Activated CD4-positive, alpha-beta memory T cell treated with anti-CD3 and anti-CD28 coated beads, Interleukin-2, amount 10 ng/mL, durations not matched to agents 7 days and 5 days (primary cell): ENCODE results near the gene AFAP1. TPM values are rescaled to one million over a fixed set of nuclear protein-coding genes. Genes with fewer than 3 reads are reported as not detected.

Experiments used
- CTCF ChIA-PET: fragments of 350-600 bp; sonication (Branson Sonifier 250); formaldehyde crosslinking; loops from one replicate; lab custom pipeline; 2021; ENCODE audit warnings: antibody characterized with exemption, inconsistent platforms; lab: Charles Lee
- POLR2A ChIA-PET: fragments of 350-600 bp; sonication (Branson Sonifier 250); formaldehyde crosslinking; loops from one replicate; lab custom pipeline; 2021; ENCODE audit warnings: antibody characterized with exemption; lab: Charles Lee
- DNase-seq: peaks from one replicate; pipeline ENCODE4 v3.0.0-alpha.2; 2020
- H3K27ac Mint-ChIP-seq: one replicate; pipeline ENCODE4 v1.8.0; 2021; ENCODE audit warnings: mild to moderate bottlenecking, mixed read lengths
- H3K27me3 Mint-ChIP-seq: one replicate; pipeline ENCODE4 v1.8.0; 2021; ENCODE audit warnings: mixed read lengths
- H3K36me3 Mint-ChIP-seq: one replicate; pipeline ENCODE4 v1.8.0; 2021; ENCODE audit warnings: low read depth, mixed read lengths
- H3K4me1 Mint-ChIP-seq: one replicate; pipeline ENCODE4 v1.8.0; 2021; ENCODE audit warnings: mixed read lengths
- H3K4me3 Mint-ChIP-seq: one replicate; pipeline ENCODE4 v1.8.0; 2021; ENCODE audit warnings: mild to moderate bottlenecking, mixed read lengths
- H3K9me3 Mint-ChIP-seq: one replicate; pipeline ENCODE4 v1.8.0; 2021; ENCODE audit warnings: mixed read lengths
- total RNA-seq, 2 experiments: library from RNA; stranded (reverse); gene quantifications; one replicate each; pipeline ENCODE4 v1.2.3, GENCODE V29; 2021

Gene AFAP1
- total RNA-seq, 2 experiments from 2014 or later: 5.9 to 6.5 TPM

DNA sequence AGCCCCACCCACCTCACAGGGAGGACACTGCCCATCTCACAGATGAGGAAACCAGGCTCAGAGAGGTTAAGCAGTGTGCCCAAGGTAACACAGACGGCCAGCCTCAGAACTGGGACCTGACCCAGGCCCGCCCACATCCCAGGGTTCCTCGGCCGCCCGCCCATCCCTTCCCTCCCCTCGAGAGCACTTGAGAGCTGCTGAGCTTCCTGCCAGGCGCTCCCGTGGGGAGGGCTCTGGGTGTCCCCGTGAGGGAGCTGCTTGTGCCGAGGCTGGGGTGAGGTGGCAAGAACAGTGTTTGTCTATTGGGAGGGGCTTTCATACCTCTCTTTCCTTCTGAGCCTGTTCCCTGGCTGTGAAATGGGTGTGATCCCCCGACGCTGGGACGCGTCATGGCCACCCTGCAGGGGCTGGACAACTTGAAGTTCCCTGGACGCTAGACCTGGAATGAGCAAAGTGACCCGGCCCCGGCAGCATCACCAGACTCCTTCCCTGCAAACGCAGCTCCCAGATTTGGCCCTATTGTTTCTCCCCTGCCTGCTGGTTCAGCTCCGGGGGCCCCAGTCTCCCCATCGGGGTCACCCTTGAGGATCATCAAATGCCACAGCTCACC, 204.9 kb downstream of the AFAP1 start:
- H3K4me3 Mint-ChIP-seq: no peak overlapping the region
- H3K9me3 Mint-ChIP-seq: no peaks in the 10 kb centered on the region
- H3K36me3 Mint-ChIP-seq: no peaks in the 10 kb centered on the region
- DNase-seq: no peak
- ChIA-PET CTCF (no interaction called here), POLR2A (no interaction called here)
- H3K4me1 Mint-ChIP-seq: no peaks in the 10 kb centered on the region
- no peaks in the 10 kb centered on the region for H3K27me3 Mint-ChIP-seq
- H3K27ac Mint-ChIP-seq: no peak overlapping the region

GRCh38 chr4:7733801-7734650, 205.6 kb downstream of the AFAP1 start:
- H3K27ac Mint-ChIP-seq: no peak overlapping the region
- ChIA-PET CTCF (no interaction called here), POLR2A (no interaction called here)
- no peaks in the 10 kb centered on the region for H3K36me3 Mint-ChIP-seq
- H3K27me3 Mint-ChIP-seq: no peaks in the 10 kb centered on the region
- no peak overlapping the region for H3K4me3 Mint-ChIP-seq
- no peaks in the 10 kb centered on the region for H3K4me1 Mint-ChIP-seq
- DNase-seq: no peak
- no peaks in the 10 kb centered on the region for H3K9me3 Mint-ChIP-seq

GRCh38 chr4:7733201-7733600, 206.5 kb downstream of the AFAP1 start:
- CTCF ChIA-PET: no interaction called here
- no peak overlapping the region for H3K27ac Mint-ChIP-seq

GRCh38 chr4:7732263-7732662, 207.4 kb downstream of the AFAP1 start:
- CTCF ChIA-PET: no interaction called here
- DNase-seq: no peak
- no peaks in the 10 kb centered on the region for H3K27me3 Mint-ChIP-seq
- no peaks in the 10 kb centered on the region for H3K4me1 Mint-ChIP-seq
- no peak overlapping the region for H3K4me3 Mint-ChIP-seq
- no peak overlapping the region for H3K27ac Mint-ChIP-seq
- POLR2A ChIA-PET: no interaction called here
- no peaks in the 10 kb centered on the region for H3K9me3 Mint-ChIP-seq
- H3K36me3 Mint-ChIP-seq: no peaks in the 10 kb centered on the region

More at GRCh38 chr4:7733201-7733600, 206.5 kb downstream of the AFAP1 start:
- DNase-seq: no peak
- Mint-ChIP-seq H3K9me3 (no peaks in the 10 kb centered on the region), H3K27me3 (no peaks in the 10 kb centered on the region), H3K4me1 (no peaks in the 10 kb centered on the region), H3K36me3 (no peaks in the 10 kb centered on the region), H3K4me3 (no peak overlapping the region)
- POLR2A ChIA-PET: no interaction called here

- Mint-ChIP-seq H3K4me1 (no peaks in the 10 kb centered on the region), H3K27me3 (no peaks in the 10 kb centered on the region), H3K9me3 (no peaks in the 10 kb centered on the region), H3K4me3 (no peak overlapping the region), H3K27ac (no peak overlapping the region), H3K36me3 (no peaks in the 10 kb centered on the region)
- no peak for DNase-seq
- ChIA-PET POLR2A (no interaction called here), CTCF (no interaction called here)
Measured at GRCh38 chr4:7731437-7731836, 208.2 kb downstream of the AFAP1 start.

- no peaks in the 10 kb centered on the region for H3K27me3 Mint-ChIP-seq
- no peak overlapping the region for H3K27ac Mint-ChIP-seq
- ChIA-PET CTCF (no interaction called here), POLR2A (no interaction called here)
- no peaks in the 10 kb centered on the region for H3K4me1 Mint-ChIP-seq
- H3K36me3 Mint-ChIP-seq: no peaks in the 10 kb centered on the region
- no peak overlapping the region for H3K4me3 Mint-ChIP-seq
- DNase-seq: no peak
- H3K9me3 Mint-ChIP-seq: peaks cover 3% of the 10 kb centered on the region
Measured at GRCh38 chr4:7727749-7728148, 211.9 kb downstream of the AFAP1 start.

GRCh38 chr4:7726665-7727413, 212.8 kb downstream of the AFAP1 start:
- peaks cover 3% of the 10 kb centered on the region for H3K9me3 Mint-ChIP-seq
- no peaks in the 10 kb centered on the region for H3K36me3 Mint-ChIP-seq
- H3K27ac Mint-ChIP-seq: no peak overlapping the region
- no peak overlapping the region for H3K4me3 Mint-ChIP-seq
- no peaks in the 10 kb centered on the region for H3K27me3 Mint-ChIP-seq
- CTCF ChIA-PET: no interaction called here
- no peak for DNase-seq
- POLR2A ChIA-PET: no interaction called here
- H3K4me1 Mint-ChIP-seq: no peaks in the 10 kb centered on the region

DNA sequence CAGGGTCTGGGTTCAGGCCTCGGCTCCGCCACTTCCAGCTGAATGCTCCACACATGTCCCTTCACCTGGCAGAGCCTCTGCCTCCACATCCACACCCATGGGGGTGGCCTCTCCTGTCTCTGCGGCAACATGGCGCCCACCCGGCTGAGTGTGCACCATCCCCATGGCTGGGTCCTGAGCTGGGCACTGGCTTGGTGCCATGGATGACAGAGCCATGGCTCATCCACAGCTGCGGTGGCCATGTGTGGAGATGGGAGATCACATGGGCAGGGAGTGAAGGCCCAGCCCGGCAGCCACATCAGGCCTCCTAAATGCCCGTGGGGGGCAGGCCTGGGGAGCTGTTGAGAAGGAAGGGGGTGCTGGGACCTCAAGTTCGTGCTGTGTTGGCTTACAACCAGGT, 213.7 kb downstream of the AFAP1 start:
- no peak overlapping the region for H3K27ac Mint-ChIP-seq
- CTCF ChIA-PET: no interaction called here
- H3K27me3 Mint-ChIP-seq: no peaks in the 10 kb centered on the region
- POLR2A ChIA-PET: no interaction called here
- H3K9me3 Mint-ChIP-seq: peaks cover 3% of the 10 kb centered on the region
- H3K4me1 Mint-ChIP-seq: no peaks in the 10 kb centered on the region
- DNase-seq: no peak
- H3K4me3 Mint-ChIP-seq: no peak overlapping the region
- H3K36me3 Mint-ChIP-seq: no peaks in the 10 kb centered on the region

DNA sequence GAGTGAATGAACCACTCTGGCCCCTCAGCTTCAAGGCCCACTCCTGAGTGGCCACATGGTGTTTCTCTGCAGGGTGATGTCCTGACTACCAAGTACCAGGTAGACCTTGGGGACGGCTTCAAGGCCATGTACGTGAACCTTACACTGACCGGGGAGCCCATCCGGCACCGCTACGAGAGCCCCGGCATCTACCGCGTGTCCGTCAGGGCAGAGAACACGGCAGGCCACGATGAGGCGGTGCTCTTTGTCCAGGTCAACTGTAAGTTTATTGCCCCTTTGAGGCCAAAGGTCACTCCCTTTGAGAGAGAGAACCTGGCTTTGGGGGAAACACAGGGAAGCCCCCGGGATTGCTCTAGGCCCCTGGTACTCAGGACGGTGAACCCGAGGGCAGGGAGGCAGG, 216.0 kb downstream of the AFAP1 start:
- Mint-ChIP-seq H3K4me3 (no peak overlapping the region), H3K4me1 (no peaks in the 10 kb centered on the region), H3K27me3 (peaks cover 7% of the 10 kb centered on the region), H3K36me3 (no peaks in the 10 kb centered on the region), H3K27ac (no peak overlapping the region), H3K9me3 (peaks cover 3% of the 10 kb centered on the region)
- ChIA-PET CTCF (no interaction called here), POLR2A (no interaction called here)
- no peak for DNase-seq

GRCh38 chr4:7722766-7723387, 216.8 kb downstream of the AFAP1 start:
- POLR2A ChIA-PET: no interaction called here
- H3K36me3 Mint-ChIP-seq: no peaks in the 10 kb centered on the region
- H3K9me3 Mint-ChIP-seq: peaks cover 3% of the 10 kb centered on the region
- H3K27ac Mint-ChIP-seq: no peak overlapping the region
- CTCF ChIA-PET: interaction anchor here (1.5 kb wide), 1 partner anchor 79 kb away, joined by 4 read pairs; no protein-coding TSS in a partner anchor
- H3K4me1 Mint-ChIP-seq: no peaks in the 10 kb centered on the region
- no peak overlapping the region for H3K4me3 Mint-ChIP-seq
- peaks cover 8% of the 10 kb centered on the region for H3K27me3 Mint-ChIP-seq
- DNase-seq: no peak

- no peaks in the 10 kb centered on the region for H3K36me3 Mint-ChIP-seq
- POLR2A ChIA-PET: no interaction called here
- no peak overlapping the region for H3K27ac Mint-ChIP-seq
- H3K4me3 Mint-ChIP-seq: no peak overlapping the region
- H3K27me3 Mint-ChIP-seq: peaks cover 8% of the 10 kb centered on the region
- DNase-seq: no peak
- CTCF ChIA-PET: interaction anchor here (1.5 kb wide), 1 partner anchor 80 kb away, joined by 4 read pairs; no protein-coding TSS in a partner anchor
- peaks cover 3% of the 10 kb centered on the region for H3K9me3 Mint-ChIP-seq
- no peaks in the 10 kb centered on the region for H3K4me1 Mint-ChIP-seq
Measured at GRCh38 chr4:7721984-7722551, 217.6 kb downstream of the AFAP1 start.

- Mint-ChIP-seq H3K4me1 (no peaks in the 10 kb centered on the region), H3K4me3 (no peak overlapping the region), H3K27ac (no peak overlapping the region), H3K9me3 (peaks cover 3% of the 10 kb centered on the region), H3K27me3 (peaks cover 10% of the 10 kb centered on the region), H3K36me3 (no peaks in the 10 kb centered on the region)
- POLR2A ChIA-PET: no interaction called here
- peak; percentile 63 for DNase-seq
- CTCF ChIA-PET: interaction anchor here (1.0 to 1.6 kb wide), 4 partner anchors 16 to 524 kb away, joined by 3 to 6 read pairs (median 3); no protein-coding TSS in a partner anchor
Measured at GRCh38 chr4:7719354-7720174, 220.1 kb downstream of the AFAP1 start.
